Measurements from ENCODE around the gene OR9Q1. TPM values are rescaled to one million over a fixed set of nuclear protein-coding genes. Genes with fewer than 3 reads are reported as not detected.

Gene OR9Q1
- total RNA-seq, 1 experiment from 2014 or later, result not detected

DNA sequence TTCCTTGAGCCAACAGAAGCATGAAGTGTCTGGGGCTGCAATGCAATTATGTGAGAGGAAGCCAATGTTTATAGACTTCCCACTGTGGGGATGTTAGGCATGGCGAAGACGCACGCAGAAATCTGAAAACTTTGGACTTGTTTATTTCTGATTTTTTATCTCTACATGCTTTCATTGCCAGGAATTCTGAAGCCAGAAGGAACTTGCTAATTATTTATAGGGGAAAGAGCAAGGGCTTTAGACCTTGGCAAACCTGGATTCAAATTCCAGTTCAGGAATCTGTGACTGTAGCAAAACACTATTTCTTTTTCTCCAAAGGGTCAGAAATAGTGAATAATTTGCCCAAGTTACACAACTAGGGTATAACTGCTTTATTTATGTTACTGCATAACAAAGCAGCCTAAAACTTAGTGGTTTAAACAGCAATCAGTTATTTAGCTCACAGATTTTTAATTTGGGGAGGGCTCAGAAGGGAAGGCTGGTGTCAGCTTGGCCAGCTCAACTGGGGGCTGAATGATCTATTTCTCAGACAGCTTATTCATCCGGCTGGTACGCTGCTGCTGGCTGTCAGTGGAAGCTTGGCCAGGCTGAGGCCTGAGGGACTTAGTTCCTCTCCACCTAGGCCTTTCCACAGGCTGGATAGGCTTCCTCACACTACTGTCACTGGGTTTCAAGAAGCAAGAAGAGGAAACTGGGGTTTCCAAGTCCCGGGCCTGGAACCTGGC lies 5.2 kb downstream of the OR9Q1 start:
- no peak for DNase-seq (ENCODE audit: extremely low read depth, low read depth)

- no peak for DNase-seq (ENCODE audit: extremely low read depth, low read depth)
Observed at GRCh38 chr11:58030653-58031052, 7.0 kb downstream of the OR9Q1 start, which contains the start of gene OR6Q1. OR6Q1 (plus strand) TSS chr11:58030953; CDS start chr11:58030953, 0 bp downstream.

- no peak for DNase-seq (ENCODE audit: extremely low read depth, low read depth)
Observed at GRCh38 chr11:58034471-58034870, 10.8 kb downstream of the OR9Q1 start.

GRCh38 chr11:58039589-58039988 lies 15.9 kb downstream of the OR9Q1 start:
- DNase-seq (ENCODE audit: extremely low read depth, low read depth), result no peak

GRCh38 chr11:58043379-58043778 lies 19.7 kb downstream of the OR9Q1 start:
- DNase-seq (ENCODE audit: extremely low read depth, low read depth), result no peak

DNA sequence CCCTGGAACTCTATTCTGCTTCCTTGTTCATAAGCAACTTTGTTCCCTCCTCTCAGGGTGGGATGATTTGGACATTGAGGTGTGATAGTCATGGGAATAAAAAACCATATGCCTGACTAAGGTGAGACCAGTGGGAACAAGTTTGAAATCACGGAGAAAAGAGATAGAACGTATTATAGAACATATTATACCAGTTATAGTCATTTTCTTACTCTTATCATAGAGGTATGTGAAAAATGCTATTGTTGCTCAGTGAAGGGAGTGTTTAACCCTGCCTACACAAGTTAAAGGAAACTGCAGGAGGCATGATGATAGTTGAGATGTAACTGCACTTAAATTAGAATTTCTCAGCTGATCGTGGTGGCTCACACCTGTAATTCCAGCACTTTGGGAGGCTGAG lies 22.6 kb downstream of the OR9Q1 start:
- no peak for DNase-seq (ENCODE audit: extremely low read depth, low read depth)

- DNase-seq (ENCODE audit: extremely low read depth, low read depth), result no peak
Observed at GRCh38 chr11:58047818-58048217, 24.1 kb downstream of the OR9Q1 start.

- DNase-seq (ENCODE audit: extremely low read depth, low read depth), result no peak
Observed at GRCh38 chr11:58055806-58056401, 32.2 kb downstream of the OR9Q1 start.

DNA sequence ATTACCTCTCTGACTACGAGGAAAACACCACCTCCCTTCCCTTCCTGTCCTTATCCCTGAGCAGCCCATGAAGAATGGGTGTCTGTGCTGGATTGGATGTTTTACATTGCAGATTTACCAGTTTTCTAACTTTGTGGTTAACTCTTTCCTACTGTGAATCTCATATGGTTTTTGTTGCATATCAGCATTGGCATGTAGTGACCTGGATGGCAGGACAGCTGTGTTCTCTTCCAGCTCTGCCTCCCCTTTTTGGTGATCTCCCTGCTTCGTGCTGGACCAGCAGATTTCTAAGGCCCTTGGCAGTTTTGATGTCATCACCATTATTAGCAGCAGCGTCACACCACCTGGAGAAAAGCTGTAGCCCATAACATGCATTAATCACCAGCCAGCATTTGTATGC lies 33.8 kb downstream of the OR9Q1 start:
- no peak for DNase-seq (ENCODE audit: extremely low read depth, low read depth)

GRCh38 chr11:58058276-58059006 lies 34.8 kb downstream of the OR9Q1 start:
- no peak for DNase-seq (ENCODE audit: extremely low read depth, low read depth)

GRCh38 chr11:58059007-58059350 lies 35.3 kb downstream of the OR9Q1 start:
- no peak for DNase-seq (ENCODE audit: extremely low read depth, low read depth)

- no peak for DNase-seq (ENCODE audit: extremely low read depth, low read depth)
Observed at GRCh38 chr11:58060535-58060934, 36.9 kb downstream of the OR9Q1 start.

DNA sequence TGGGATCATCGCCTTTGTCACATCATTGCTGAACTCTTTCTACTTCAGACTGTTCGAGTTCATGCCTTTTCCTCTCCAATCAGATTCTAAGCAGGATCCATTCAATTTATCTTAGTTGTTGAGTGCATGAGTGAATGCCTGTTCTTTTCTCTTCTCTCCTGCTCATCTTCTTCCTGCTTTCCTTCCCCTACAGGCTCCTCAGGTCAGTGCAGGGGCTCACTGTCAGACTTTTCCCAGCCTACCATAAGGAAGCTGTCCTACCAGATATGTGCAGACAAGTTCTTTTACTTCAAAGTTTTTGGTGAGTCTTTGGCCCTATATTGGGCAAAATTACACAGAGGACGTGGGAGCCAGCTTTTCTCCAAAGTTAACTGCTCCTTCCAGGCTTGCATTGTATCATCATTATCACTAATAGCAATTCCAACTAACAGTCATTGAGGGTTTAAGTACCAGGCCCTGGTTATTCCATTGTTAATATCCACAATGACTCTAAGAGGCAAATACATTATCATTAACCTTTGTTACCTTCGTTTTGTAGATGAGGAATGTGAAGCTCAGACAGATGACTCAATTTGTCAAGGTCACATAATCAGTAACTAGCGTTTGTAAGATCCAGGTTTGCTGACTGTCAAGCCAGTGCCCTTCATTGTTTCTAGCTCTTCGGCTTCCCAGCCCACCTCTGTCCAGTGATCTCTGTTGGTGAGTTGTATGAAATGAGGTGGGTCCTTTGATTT lies 37.4 kb downstream of the OR9Q1 start:
- DNase-seq (ENCODE audit: extremely low read depth, low read depth), result no peak

GRCh38 chr11:58061813-58062212 lies 38.1 kb downstream of the OR9Q1 start:
- no peak for DNase-seq (ENCODE audit: extremely low read depth, low read depth)

- DNase-seq (ENCODE audit: extremely low read depth, low read depth), result no peak
Observed at GRCh38 chr11:58067685-58068084, 44.0 kb downstream of the OR9Q1 start.

GRCh38 chr11:58068655-58069054 lies 45.0 kb downstream of the OR9Q1 start:
- DNase-seq (ENCODE audit: extremely low read depth, low read depth), result no peak

- no peak for DNase-seq (ENCODE audit: extremely low read depth, low read depth)
Observed at GRCh38 chr11:58070585-58070984, 46.9 kb downstream of the OR9Q1 start.

GRCh38 chr11:58075781-58076180 lies 52.1 kb downstream of the OR9Q1 start:
- DNase-seq (ENCODE audit: extremely low read depth, low read depth), result no peak

- DNase-seq (ENCODE audit: extremely low read depth, low read depth), result no peak
Observed at GRCh38 chr11:58086528-58086927, 62.8 kb downstream of the OR9Q1 start.

GRCh38 chr11:58097437-58097836 lies 73.8 kb downstream of the OR9Q1 start:
- no peak for DNase-seq (ENCODE audit: extremely low read depth, low read depth)

- no peak for DNase-seq (ENCODE audit: extremely low read depth, low read depth)
Observed at GRCh38 chr11:58121096-58121495, 97.4 kb downstream of the OR9Q1 start.
